Right cardiac atrium (tissue), 5 donors: ENCODE measurements around the gene CCDC60. TPM values are rescaled to one million over a fixed set of nuclear protein-coding genes. Genes with fewer than 3 reads are reported as not detected.
A peak's percentile ranks its signal among the peaks of the same experiment; 100 is the strongest.
"Not testable (repeated sequence)": the region's sequence is repeated elsewhere in the genome, so short reads cannot be mapped to it uniquely, and the experiment has no call there.

Experiments used
- ATAC-seq, 2 donors: fragments of 200-7000 bp; cut with Tn5 transposase; one replicate each; pipeline versions ENCODE4 v1.8.0 to v1.9.1; 2020; ENCODE audit warnings: moderate library complexity in 2 of 2, mild to moderate bottlenecking in 1 of 2
- DNase-seq, 3 donors: peaks; one replicate each; pipeline ENCODE4 v3.0.0-alpha.2; 2020
- H3K27ac ChIP-seq: one replicate; pipeline ENCODE4 v1.5.1; 2013; ENCODE audit warnings: mild to moderate bottlenecking, low read length, control low read depth, moderate library complexity
- H3K27me3 ChIP-seq: one replicate; pipeline ENCODE4 v1.6.1; 2013; ENCODE audit not compliant: control insufficient read depth, insufficient read depth
- H3K4me1 ChIP-seq: one replicate; pipeline ENCODE4 v1.6.1; 2013; ENCODE audit warnings: low read length; ENCODE audit not compliant: control insufficient read depth, insufficient read depth
- H3K4me3 ChIP-seq: one replicate; pipeline ENCODE4 v1.5.1; 2013; ENCODE audit warnings: low read length, control low read depth
- H3K9me3 ChIP-seq: one replicate; pipeline ENCODE4 v1.6.1; 2013; ENCODE audit warnings: low read length; ENCODE audit not compliant: control insufficient read depth
- WGBS: extraction: QIAGEN DNeasy Blood & Tissue Kit; methylation state at CpG from one replicate; pipeline ENCODE4 v1.1.7; 2013; 5-methylcytosine and 5-hydroxymethylcytosine counted together
- intact Hi-C, 4 donors: fragments of 100-400 bp; cut with DNase I; formaldehyde crosslinking; loops; one replicate each; pipeline versions ENCODE4 v1.11.0 to v1.14.0; 2022 to 2023
- polyA plus RNA-seq: library from polyadenylated mRNA; stranded (reverse); fragments of 200-250 nt; gene quantifications from one replicate; pipeline ENCODE4 v1.2.3, GENCODE V29; 2013
- total RNA-seq, 4 donors: library from RNA; stranded (reverse); fragmentation: NEBNext Ultra II Directional; extraction: Animal tissue kit (Norgen Biotek cat#: 25700); gene quantifications; one replicate each; pipeline ENCODE4 v1.2.1, GENCODE V29; 2021
- donor health status: healthy with polysubstance abuse.
- donor health status: DM: no; HTN: yes; CAD: no.
- donor health status: DM: no; HTN: no; CAD: no.
- donor health status: DM: no; HTN: yes; CAD: no; lungs with severe emphysema.
- donor health status: DM: yes; HTN: yes; CAD: no.

Gene CCDC60
- total and polyA plus RNA-seq, 5 donors: 0.07 to 0.20 (median 0.14) TPM

DNA sequence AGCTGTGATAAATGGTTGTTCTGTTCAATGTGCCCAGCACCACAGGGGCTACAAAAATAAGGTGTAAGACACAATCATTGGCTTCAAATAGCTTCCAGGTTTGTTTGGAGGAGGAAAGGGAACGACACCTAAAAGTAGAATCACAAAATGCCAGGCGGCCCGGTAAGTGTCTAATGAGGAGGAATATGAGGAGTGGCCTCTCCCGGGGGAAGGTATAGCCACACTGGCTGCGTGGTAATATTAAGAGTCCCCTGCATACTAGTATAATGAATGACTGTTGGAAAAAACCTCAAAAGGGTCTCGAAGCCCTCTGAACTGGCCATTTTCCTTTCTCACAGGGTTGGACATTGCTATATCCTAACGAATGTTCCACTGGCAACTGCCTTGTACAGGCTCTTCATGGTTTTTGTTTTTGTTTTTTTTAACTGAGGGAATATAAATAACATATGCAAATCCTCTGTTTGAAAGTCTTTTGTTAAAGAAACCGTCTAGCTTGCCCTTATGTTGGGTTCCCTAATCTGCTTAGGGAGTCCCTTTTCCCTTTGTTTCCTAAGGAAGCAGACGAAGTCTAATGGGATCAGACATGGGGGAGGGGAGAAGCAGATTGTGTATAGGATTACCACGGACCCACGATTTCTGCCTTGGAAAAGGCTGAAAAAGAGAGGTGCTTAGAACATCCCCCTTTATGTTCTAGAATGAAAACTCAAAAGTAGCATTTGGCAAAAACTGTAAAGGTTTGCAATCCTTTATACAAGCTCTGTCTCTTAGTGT lies 4.2 kb downstream of the CCDC60 start:
- DNase-seq (no peak), ATAC-seq (no peak)
- Histone ChIP-seq H3K9me3 (no peaks in the 10 kb centered on the region), H3K27ac (no peak overlapping the region), H3K4me1 (no peaks in the 10 kb centered on the region), H3K27me3 (no peaks in the 10 kb centered on the region), H3K4me3 (no peak overlapping the region)
- intact Hi-C loops: no loop called here
- WGBS: 63% methylated on average over 11 of the region's 11 CpGs

- H3K9me3 ChIP-seq: no peaks in the 10 kb centered on the region
- H3K4me1 ChIP-seq: no peaks in the 10 kb centered on the region
- no peak overlapping the region for H3K4me3 ChIP-seq
- whole genome bisulfite sequencing: 51% methylated on average over 7 of the region's 7 CpGs
- ATAC-seq (peak in 1 of 2 donors; percentile 20), DNase-seq (no peak)
- intact Hi-C loops: no loop called here
- H3K27ac ChIP-seq: no peak overlapping the region
- H3K27me3 ChIP-seq: no peaks in the 10 kb centered on the region
These were observed 6.0 kb downstream of the CCDC60 start for GRCh38 chr12:119340578-119340977.

- DNase-seq: no peak
- no peaks in the 10 kb centered on the region for H3K4me1 ChIP-seq
- WGBS: 54% methylated on average over 5 of the region's 5 CpGs
- no peak overlapping the region for H3K27ac ChIP-seq
- H3K4me3 ChIP-seq: no peak overlapping the region
- ATAC-seq: no peak
- intact Hi-C loops: no loop called here
- no peaks in the 10 kb centered on the region for H3K9me3 ChIP-seq
- no peaks in the 10 kb centered on the region for H3K27me3 ChIP-seq
These were observed 6.5 kb downstream of the CCDC60 start for GRCh38 chr12:119341020-119341419.

DNA sequence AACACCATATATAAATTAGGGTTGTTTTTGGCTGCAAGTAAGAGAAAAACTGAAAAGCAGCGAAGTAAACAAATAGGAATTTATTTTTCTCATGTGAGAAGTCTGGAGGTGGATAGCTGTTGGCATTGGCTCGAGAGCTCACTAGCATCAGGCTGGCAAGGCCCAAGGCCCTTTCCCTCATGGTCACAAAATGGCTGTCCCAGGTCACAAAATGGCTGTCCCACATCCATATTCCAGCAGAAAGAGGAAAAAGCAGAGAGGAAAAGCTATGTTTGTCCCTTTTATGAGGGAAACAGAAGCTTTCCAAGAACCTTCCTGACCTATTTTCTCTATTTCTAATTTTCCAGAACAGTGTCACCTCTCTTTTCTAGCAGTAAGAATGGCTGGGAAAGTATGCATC lies 7.5 kb downstream of the CCDC60 start:
- no peaks in the 10 kb centered on the region for H3K27me3 ChIP-seq
- intact Hi-C loops: no loop called here
- no peak overlapping the region for H3K4me3 ChIP-seq
- WGBS: 92% methylated on average over 2 of the region's 2 CpGs
- ATAC-seq (no peak), DNase-seq (no peak)
- no peaks in the 10 kb centered on the region for H3K4me1 ChIP-seq
- H3K9me3 ChIP-seq: no peaks in the 10 kb centered on the region
- H3K27ac ChIP-seq: no peak overlapping the region

- no peak overlapping the region for H3K27ac ChIP-seq
- 95% methylated on average over 7 of the region's 7 CpGs for WGBS
- H3K4me1 ChIP-seq: no peaks in the 10 kb centered on the region
- DNase-seq (no peak), ATAC-seq (no peak)
- H3K9me3 ChIP-seq: no peaks in the 10 kb centered on the region
- intact Hi-C loops: no loop called here
- H3K27me3 ChIP-seq: no peaks in the 10 kb centered on the region
- H3K4me3 ChIP-seq: no peak overlapping the region
These were observed 8.6 kb downstream of the CCDC60 start for GRCh38 chr12:119343130-119343529.

GRCh38 chr12:119354172-119354571 lies 19.6 kb downstream of the CCDC60 start:
- no peaks in the 10 kb centered on the region for H3K9me3 ChIP-seq
- DNase-seq (no peak), ATAC-seq (no peak)
- WGBS: 71% methylated on average over 4 of the region's 4 CpGs
- no peaks in the 10 kb centered on the region for H3K27me3 ChIP-seq
- no peak overlapping the region for H3K4me3 ChIP-seq
- no peaks in the 10 kb centered on the region for H3K4me1 ChIP-seq
- intact Hi-C loops: no loop called here
- no peak overlapping the region for H3K27ac ChIP-seq

DNA sequence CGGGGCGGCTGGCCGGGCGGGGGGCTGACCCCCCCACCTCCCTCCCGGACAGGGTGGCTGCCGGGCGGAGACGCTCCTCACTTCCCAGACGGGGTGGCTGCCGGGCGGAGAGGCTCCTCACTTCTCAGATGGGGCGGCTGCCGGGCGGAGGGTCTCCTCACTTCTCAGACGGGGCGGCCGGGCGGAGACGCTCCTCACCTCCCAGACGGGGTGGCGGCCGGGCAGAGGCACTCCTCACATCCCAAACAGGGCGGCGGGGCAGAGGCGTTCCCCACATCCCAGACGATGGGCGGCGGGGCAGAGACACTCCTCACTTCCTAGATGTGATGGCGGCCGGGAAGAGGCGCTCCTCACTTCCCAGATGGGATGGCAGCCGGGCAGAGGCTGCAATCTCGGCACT lies 25.8 kb downstream of the CCDC60 start:
- H3K27ac ChIP-seq, H3K27me3 ChIP-seq, intact Hi-C loops, H3K4me3 ChIP-seq, ATAC-seq, DNase-seq, H3K4me1 ChIP-seq, H3K9me3 ChIP-seq: not testable (repeated sequence)
- 94% methylated on average over 26 of the region's 33 CpGs for WGBS

DNA sequence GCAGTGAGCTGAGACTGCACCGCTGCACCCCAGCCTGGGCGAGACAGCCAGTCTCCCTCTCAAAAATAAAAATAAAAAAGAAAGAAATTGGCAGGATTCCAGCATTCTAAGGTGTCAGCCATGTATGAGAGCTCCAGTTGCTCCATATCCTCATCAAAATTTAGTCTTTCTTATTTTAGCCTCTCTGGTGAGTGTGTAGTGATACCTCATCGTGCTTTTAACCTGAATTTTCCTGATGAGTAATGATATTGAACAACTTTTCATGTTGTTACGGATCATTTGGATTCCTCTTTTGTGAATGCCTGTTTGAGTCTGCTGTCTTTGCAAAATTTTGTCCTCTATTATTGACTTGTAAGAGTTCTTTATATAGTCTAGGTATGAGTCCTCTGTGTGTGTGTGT lies 28.5 kb downstream of the CCDC60 start:
- ATAC-seq: no peak
- intact Hi-C loops: no loop called here
- no peaks in the 10 kb centered on the region for H3K27me3 ChIP-seq
- no peaks in the 10 kb centered on the region for H3K4me1 ChIP-seq
- no peaks in the 10 kb centered on the region for H3K9me3 ChIP-seq
- no peak overlapping the region for H3K27ac ChIP-seq
- WGBS: 79% methylated on average over 4 of the region's 4 CpGs
- no peak overlapping the region for H3K4me3 ChIP-seq
- no peak for DNase-seq

- Histone ChIP-seq H3K9me3 (no peaks in the 10 kb centered on the region), H3K27me3 (no peaks in the 10 kb centered on the region), H3K4me1 (no peaks in the 10 kb centered on the region), H3K4me3 (no peak overlapping the region), H3K27ac (no peak overlapping the region)
- intact Hi-C loops: no loop called here
- WGBS: 79% methylated on average over 1 of the region's 1 CpG
- no peak for ATAC-seq
- no peak for DNase-seq
These were observed 29.0 kb downstream of the CCDC60 start for GRCh38 chr12:119363490-119363889.

DNA sequence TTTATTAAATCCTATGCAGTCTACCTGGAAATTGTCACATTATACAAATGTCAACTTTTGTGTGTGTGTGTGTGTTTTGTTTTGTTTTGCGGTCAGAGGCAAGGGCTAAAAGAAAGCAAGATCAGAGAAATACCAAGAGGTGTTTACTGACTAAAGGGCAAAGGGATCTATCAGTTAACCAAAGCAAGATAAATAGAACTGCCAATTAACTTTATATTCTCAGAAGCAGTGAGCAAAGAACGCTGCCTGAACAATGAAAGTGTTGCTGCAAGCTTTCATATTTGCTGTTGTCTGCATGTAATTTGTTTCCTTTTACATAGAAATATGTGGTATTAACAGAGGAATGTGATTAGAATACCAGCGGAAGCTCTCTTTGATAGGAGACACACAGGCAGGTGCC lies 30.9 kb downstream of the CCDC60 start:
- H3K4me1 ChIP-seq: no peaks in the 10 kb centered on the region
- 51% methylated on average over 3 of the region's 3 CpGs for WGBS
- no peak overlapping the region for H3K27ac ChIP-seq
- ATAC-seq (no peak), DNase-seq (no peak)
- H3K4me3 ChIP-seq: no peak overlapping the region
- H3K27me3 ChIP-seq: no peaks in the 10 kb centered on the region
- intact Hi-C loops: no loop called here
- no peaks in the 10 kb centered on the region for H3K9me3 ChIP-seq

GRCh38 chr12:119366007-119366406 lies 31.5 kb downstream of the CCDC60 start:
- ATAC-seq (no peak), DNase-seq (no peak)
- Histone ChIP-seq H3K4me3 (no peak overlapping the region), H3K27me3 (no peaks in the 10 kb centered on the region), H3K27ac (no peak overlapping the region), H3K4me1 (no peaks in the 10 kb centered on the region), H3K9me3 (no peaks in the 10 kb centered on the region)
- WGBS: 79% methylated on average over 6 of the region's 6 CpGs
- intact Hi-C loops: no loop called here

DNA sequence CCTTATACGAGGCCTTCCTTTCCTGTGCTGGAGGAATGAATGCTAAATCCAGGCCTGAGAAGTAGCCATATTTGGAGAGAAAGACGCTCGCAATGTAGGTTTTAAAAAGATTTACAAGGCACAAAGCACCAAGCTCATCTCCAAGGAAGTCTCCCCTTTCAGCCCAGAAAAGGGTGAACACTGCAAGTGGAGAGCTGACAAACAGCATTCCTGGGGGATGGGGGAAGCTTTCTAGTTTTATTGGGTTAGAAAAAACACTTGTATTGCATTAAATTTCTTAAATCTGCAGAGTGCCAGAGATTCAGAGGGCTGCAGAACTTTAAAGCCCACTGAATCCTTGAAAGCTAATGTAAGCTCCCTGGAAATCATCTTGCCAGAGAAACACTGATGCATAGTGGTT lies 34.6 kb downstream of the CCDC60 start:
- Histone ChIP-seq H3K27me3 (no peaks in the 10 kb centered on the region), H3K9me3 (no peaks in the 10 kb centered on the region), H3K4me1 (no peaks in the 10 kb centered on the region), H3K27ac (no peak overlapping the region), H3K4me3 (no peak overlapping the region)
- no peak for DNase-seq
- intact Hi-C loops: no loop called here
- 83% methylated on average over 3 of the region's 3 CpGs for WGBS
- no peak for ATAC-seq
